Measurements from ENCODE around the gene NUP42. TPM values are rescaled to one million over a fixed set of nuclear protein-coding genes. Genes with fewer than 3 reads are reported as not detected.

NUP42 gene
- polyA plus RNA-seq, 1 donor (not counting 4 experiments of a cell fraction or from before 2014, with no cell fraction given), result 34.2 TPM

DNA sequence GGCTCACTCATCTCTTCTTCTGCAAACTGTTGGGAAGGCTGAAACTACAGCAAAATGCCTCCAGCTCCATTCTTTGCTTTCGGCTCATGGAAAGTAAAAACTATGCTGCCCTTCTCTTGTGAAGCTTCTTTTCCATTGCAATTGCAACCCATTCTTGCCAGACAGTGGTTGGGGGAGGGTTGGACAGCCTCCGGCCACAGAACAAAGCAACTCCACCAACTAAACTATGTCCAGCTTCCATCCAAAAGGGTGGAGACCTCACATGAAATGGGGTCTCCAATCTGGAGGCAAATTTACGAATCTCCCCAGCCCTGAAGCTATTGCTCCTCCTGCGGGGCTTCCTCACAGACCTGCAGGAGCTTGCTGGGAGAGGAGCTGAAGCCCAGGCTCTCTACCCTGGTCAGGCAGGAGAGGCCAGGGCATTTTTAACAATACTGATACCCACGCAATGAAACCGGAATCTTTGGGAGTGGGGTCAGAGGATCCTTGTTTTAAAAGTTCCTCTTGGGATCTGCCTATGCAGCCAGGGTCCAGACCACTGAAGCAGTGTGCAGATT lies 65.3 kb downstream of the NUP42 start:
- Histone ChIP-seq H3K27me3 (ENCODE audit: control insufficient read depth, extremely low read depth, insufficient read depth, low read length) (no peaks in the 10 kb centered on the region), H4K20me1 (ENCODE audit: control insufficient read depth, extremely low read depth, insufficient read depth, low read length) (no peaks in the 10 kb centered on the region), H3K4me1 (ENCODE audit: control insufficient read depth, extremely low read depth, insufficient read depth, low read length) (peaks cover 30% of the 10 kb centered on the region), H3K79me2 (ENCODE audit: control insufficient read depth, insufficient read depth, low read length) (no peaks in the 10 kb centered on the region), H3K9me1 (ENCODE audit: control insufficient read depth, extremely low read depth, insufficient read depth, low read length) (no peaks in the 10 kb centered on the region), H3K9me3 (ENCODE audit: control insufficient read depth, low read depth, low read length) (no peaks in the 10 kb centered on the region), H2AFZ (ENCODE audit: control insufficient read depth, low read length) (peak overlapping the region; percentile 92), H3K4me2 (ENCODE audit: control insufficient read depth, extremely low read depth, insufficient read depth, low read depth, low read length) (peak overlapping the region; percentile 89), H3K27ac (ENCODE audit: control insufficient read depth, insufficient read depth, low read length) (peak overlapping the region; percentile 57), H3K9ac (ENCODE audit: control insufficient read depth, extremely low read depth, insufficient read depth, low read length) (peak overlapping the region; percentile 65), H3K4me3 (ENCODE audit: control insufficient read depth in 2 of 3, extremely low read depth in 1 of 3, insufficient read depth in 2 of 3, low read depth in 1 of 3, low read length in 3 of 3) (peak overlapping the region; percentile 55 to 69 (median 64)), H3K36me3 (ENCODE audit: control insufficient read depth in 2 of 2, extremely low read depth in 1 of 2, insufficient read depth in 2 of 2, low read length in 2 of 2) (peaks cover 0 to 4% of the 10 kb centered on the region in 2 experiments)
- no peak for TF ChIP-seq CTCF (optimal IDR thresholded peaks at IDR 0.05 in 1 of 3, IDR thresholded peaks at IDR 0.05 in 1 of 3, conservative IDR thresholded peaks at IDR 0.05 in 1 of 3; ENCODE audit: extremely low read depth in 1 of 3, insufficient read depth in 2 of 3, low read length in 3 of 3)
- no peak for TF ChIP-seq EZH2 (IDR thresholded peaks at IDR 0.05; ENCODE audit: low read length)
- no peak for FAIRE-seq
- no peak for DNase-seq (ENCODE audit: low read depth, low spot score)
- dilution Hi-C loops (cut with MboI; ENCODE audit: extremely low pct_ligation_motif_present, low sequenced_read_pairs), result no loop called here

- H3K4me3 ChIP-seq (ENCODE audit: control insufficient read depth in 2 of 3, extremely low read depth in 1 of 3, insufficient read depth in 2 of 3, low read depth in 1 of 3, low read length in 3 of 3), result peak overlapping the region; percentile 55 to 69 (median 64)
- FAIRE-seq (peak; percentile 43), DNase-seq (ENCODE audit: low read depth, low spot score) (no peak)
- peaks cover 26% of the 10 kb centered on the region for H3K4me1 ChIP-seq (ENCODE audit: control insufficient read depth, extremely low read depth, insufficient read depth, low read length)
- H3K9ac ChIP-seq (ENCODE audit: control insufficient read depth, extremely low read depth, insufficient read depth, low read length), result peak overlapping the region; percentile 65
- H3K9me1 ChIP-seq (ENCODE audit: control insufficient read depth, extremely low read depth, insufficient read depth, low read length), result no peaks in the 10 kb centered on the region
- peaks cover 0 to 4% of the 10 kb centered on the region in 2 experiments for H3K36me3 ChIP-seq (ENCODE audit: control insufficient read depth in 2 of 2, extremely low read depth in 1 of 2, insufficient read depth in 2 of 2, low read length in 2 of 2)
- no peak for TF ChIP-seq CTCF (optimal IDR thresholded peaks at IDR 0.05 in 1 of 3, IDR thresholded peaks at IDR 0.05 in 1 of 3, conservative IDR thresholded peaks at IDR 0.05 in 1 of 3; ENCODE audit: extremely low read depth in 1 of 3, insufficient read depth in 2 of 3, low read length in 3 of 3)
- dilution Hi-C loops (cut with MboI; ENCODE audit: extremely low pct_ligation_motif_present, low sequenced_read_pairs), result no loop called here
- peak overlapping the region; percentile 89 for H3K4me2 ChIP-seq (ENCODE audit: control insufficient read depth, extremely low read depth, insufficient read depth, low read depth, low read length)
- H4K20me1 ChIP-seq (ENCODE audit: control insufficient read depth, extremely low read depth, insufficient read depth, low read length), result no peaks in the 10 kb centered on the region
- H3K9me3 ChIP-seq (ENCODE audit: control insufficient read depth, low read depth, low read length), result no peaks in the 10 kb centered on the region
- no peaks in the 10 kb centered on the region for H3K79me2 ChIP-seq (ENCODE audit: control insufficient read depth, insufficient read depth, low read length)
- H3K27me3 ChIP-seq (ENCODE audit: control insufficient read depth, extremely low read depth, insufficient read depth, low read length), result no peaks in the 10 kb centered on the region
- peak overlapping the region; percentile 92 for H2AFZ ChIP-seq (ENCODE audit: control insufficient read depth, low read length)
- peak overlapping the region; percentile 57 for H3K27ac ChIP-seq (ENCODE audit: control insufficient read depth, insufficient read depth, low read length)
Observed at GRCh38 chr7:23247603-23248335, 65.9 kb downstream of the NUP42 start.

Data from keratinocyte (primary cell).